PFSK-1 (cell line): ENCODE data around the gene BRF1.

Experiments
- FOXP2 ChIP-seq: optimal IDR thresholded peaks from 2 replicates; pipeline ENCODE3; 2011; ENCODE audit warnings: borderline replicate concordance, control low read depth, inconsistent platforms; ENCODE audit not compliant: insufficient read depth; ENCODE audit errors: extremely low read length, extremely low read depth
- POLR2AphosphoS5 ChIP-seq: IDR thresholded peaks from 2 replicates; pipeline ENCODE4 v1.6.1; 2012; ENCODE audit warnings: low read depth, mild to moderate bottlenecking, control low read depth, low read length, moderate library complexity
- REST ChIP-seq, 2 experiments: IDR thresholded peaks; 2 replicates each; pipeline versions ENCODE4 v1.6.1 to v1.8.0; 2011 to 2012; ENCODE audit warnings: low read depth in 2 of 2, low read length in 2 of 2, control low read depth in 1 of 2, inconsistent platforms in 1 of 2, mild to moderate bottlenecking in 1 of 2, moderate library complexity in 1 of 2; ENCODE audit not compliant: insufficient read depth in 1 of 2
- SIN3A ChIP-seq: IDR thresholded peaks from 2 replicates; pipeline ENCODE4 v1.6.1; 2012; ENCODE audit warnings: mild to moderate bottlenecking, low read length, moderate library complexity, borderline replicate concordance; ENCODE audit not compliant: insufficient read depth
- TAF1 ChIP-seq: IDR thresholded peaks from 2 replicates; pipeline ENCODE4 v1.6.1; 2012; ENCODE audit warnings: low read length, control low read depth, borderline replicate concordance; ENCODE audit not compliant: insufficient read depth

GRCh38 chr14:105217774-105218173 is 83.0 kb downstream of the BRF1 start:
- no peak for TF ChIP-seq POLR2AphosphoS5
- no peak for TF ChIP-seq TAF1
- TF ChIP-seq FOXP2: no peak
- TF ChIP-seq REST (IDR thresholded peaks at IDR 0.05; ENCODE audit: insufficient read depth in 1 of 2, low read depth in 2 of 2, low read length in 2 of 2): no peak
- no peak for TF ChIP-seq SIN3A
